Suprapubic skin (tissue), 3 donors: ENCODE data around the gene RANBP6.

Experiments
- CTCF ChIP-seq, 2 donors: fragments of 200-600 bp in 1 of 2; fragments of 450-650 bp in 1 of 2; sonication (generic) in 1 of 2; IDR thresholded peaks; one replicate each; pipeline ENCODE4 v1.5.1; 2016 to 2019; ENCODE audit warnings: antibody characterized with exemption in 2 of 2, mild to moderate bottlenecking in 1 of 2, moderate library complexity in 1 of 2
- POLR2A ChIP-seq, 2 donors: fragments of 450-650 bp; IDR thresholded peaks; one replicate each; pipeline ENCODE4 v1.6.1; 2017; ENCODE audit warnings: antibody characterized with exemption in 2 of 2, mild to moderate bottlenecking in 2 of 2, moderate library complexity in 2 of 2

GRCh38 chr9:6045364-6045763 is 29.9 kb upstream of the RANBP6 start:
- TF ChIP-seq CTCF (IDR thresholded peaks at IDR 0.05), result no peak
- TF ChIP-seq POLR2A (IDR thresholded peaks at IDR 0.05), result no peak
